IMR-90 (cell line): Measurements from ENCODE around the gene PHKB. TPM values are rescaled to one million over a fixed set of nuclear protein-coding genes. Genes with fewer than 3 reads are reported as not detected.

ENCODE experiments used
- ATAC-seq: fragments of 200-7000 bp; cut with Tn5 transposase; 2 replicates; pipeline ENCODE4 v1.9.1; 2020; ENCODE audit warnings: low read depth, mild to moderate bottlenecking, moderate library complexity
- BruUV-seq: library from RNA; stranded (reverse); fragments of 400-500 nt; replicated peaks from 2 replicates; lab custom pipeline; 2021; lab: Mats Ljungman, UMichigan
- CTCF ChIA-PET: fragments of 300-600 bp; formaldehyde crosslinking; extraction: SDS; loops from one replicate; lab custom pipeline; 2021; ENCODE audit warnings: antibody characterized with exemption; lab: Yijun Ruan, JAX
- POLR2A ChIA-PET: fragments of 300-600 bp; sonication (Branson Sonifier 250); formaldehyde crosslinking; loops from one replicate; lab custom pipeline; 2022; ENCODE audit warnings: antibody characterized with exemption; ENCODE audit not compliant: unreplicated experiment; lab: Charles Lee
- DNase-seq: peaks from one replicate; pipeline ENCODE4 v3.0.0; 2013
- H2AFZ ChIP-seq: replicated peaks from 2 replicates; pipeline ENCODE3; 2013; ENCODE audit warnings: low read length, mild to moderate bottlenecking; ENCODE audit not compliant: poor library complexity
- H2AK5ac ChIP-seq: 2 replicates; pipeline ENCODE4 v1.6.1; 2013; ENCODE audit warnings: low read depth, low read length, inconsistent platforms
- H2AK9ac ChIP-seq: replicated peaks from 2 replicates; pipeline ENCODE3; 2013; ENCODE audit warnings: mild to moderate bottlenecking, low read depth, low read length, moderate library complexity; ENCODE audit not compliant: poor library complexity
- H2BK120ac ChIP-seq: 2 replicates; pipeline ENCODE4 v1.6.1; 2013; ENCODE audit warnings: low read depth, low read length, inconsistent platforms
- H2BK15ac ChIP-seq: 3 replicates; pipeline ENCODE4 v1.6.1; 2013; ENCODE audit warnings: low read depth, low read length, inconsistent platforms
- H2BK20ac ChIP-seq: 2 replicates; pipeline ENCODE4 v1.6.1; 2013; ENCODE audit warnings: low read depth, mild to moderate bottlenecking, inconsistent platforms, low read length, moderate library complexity
- H2BK5ac ChIP-seq: 2 replicates; pipeline ENCODE4 v1.6.1; 2013; ENCODE audit warnings: mild to moderate bottlenecking, low read depth, low read length, inconsistent platforms; ENCODE audit not compliant: poor library complexity, severe bottlenecking
- H3K14ac ChIP-seq: replicated peaks from 2 replicates; pipeline ENCODE4 v1.6.1; 2013; ENCODE audit warnings: low read depth, low read length, inconsistent platforms
- H3K18ac ChIP-seq: 2 replicates; pipeline ENCODE4 v1.6.1; 2013; ENCODE audit warnings: low read depth, low read length, control low read depth
- H3K23ac ChIP-seq: 2 replicates; pipeline ENCODE4 v1.6.1; 2013; ENCODE audit warnings: low read depth, low read length, inconsistent platforms
- H3K27ac ChIP-seq: 2 replicates; pipeline ENCODE4 v1.5.1; 2013; ENCODE audit warnings: mild to moderate bottlenecking, control low read depth, low read length; ENCODE audit not compliant: insufficient read depth
- H3K27me3 ChIP-seq: 2 replicates; pipeline ENCODE4 v1.6.1; 2013; ENCODE audit warnings: low read length; ENCODE audit not compliant: control insufficient read depth, insufficient read depth
- H3K36me3 ChIP-seq: 2 replicates; pipeline ENCODE4 v1.6.1; 2013; ENCODE audit warnings: low read length, mixed read lengths; ENCODE audit not compliant: control insufficient read depth, insufficient read depth
- H3K4ac ChIP-seq: 2 replicates; pipeline ENCODE4 v1.6.1; 2013; ENCODE audit warnings: low read depth, low read length, inconsistent platforms
- H3K4me1 ChIP-seq: 2 replicates; pipeline ENCODE4 v1.6.1; 2013; ENCODE audit warnings: low read length, mixed read lengths; ENCODE audit not compliant: control insufficient read depth, insufficient read depth
- H3K4me2 ChIP-seq: 2 replicates; pipeline ENCODE4 v1.6.1; 2013; ENCODE audit warnings: low read depth, mild to moderate bottlenecking, control low read depth, low read length, moderate library complexity
- H3K4me3 ChIP-seq: 2 replicates; pipeline ENCODE4 v1.5.1; 2013; ENCODE audit warnings: low read depth, mild to moderate bottlenecking, control low read depth, low read length, moderate library complexity; ENCODE audit not compliant: insufficient read depth
- H3K56ac ChIP-seq: 2 replicates; pipeline ENCODE4 v1.6.1; 2013; ENCODE audit warnings: low read length, inconsistent platforms; ENCODE audit not compliant: insufficient read depth; ENCODE audit errors: extremely low read depth
- H3K79me1 ChIP-seq, 2 experiments: 2 replicates each; pipeline ENCODE4 v1.6.1; 2013; ENCODE audit warnings: low read length in 2 of 2, inconsistent platforms in 1 of 2, low read depth in 1 of 2
- H3K9ac ChIP-seq: 2 replicates; pipeline ENCODE4 v1.6.1; 2013; ENCODE audit warnings: low read depth, low read length, control low read depth
- H3K9me1 ChIP-seq: 2 replicates; pipeline ENCODE4 v1.6.1; 2013; ENCODE audit warnings: low read length, inconsistent platforms; ENCODE audit not compliant: insufficient read depth
- H3K9me3 ChIP-seq: 2 replicates; pipeline ENCODE4 v1.6.1; 2013; ENCODE audit warnings: low read length; ENCODE audit not compliant: control insufficient read depth, insufficient read depth
- H4K20me1 ChIP-seq: 2 replicates; pipeline ENCODE4 v1.6.1; 2013; ENCODE audit warnings: low read length, inconsistent platforms; ENCODE audit not compliant: insufficient read depth
- H4K5ac ChIP-seq: 2 replicates; pipeline ENCODE4 v1.6.1; 2013; ENCODE audit warnings: mild to moderate bottlenecking, low read depth, low read length, control low read depth
- H4K8ac ChIP-seq, 2 experiments: 2 replicates each; pipeline ENCODE4 v1.6.1; 2013; ENCODE audit warnings: low read depth in 2 of 2, low read length in 2 of 2, control low read depth in 1 of 2, inconsistent platforms in 1 of 2
- H4K91ac ChIP-seq: 2 replicates; pipeline ENCODE4 v1.6.1; 2013; ENCODE audit warnings: low read depth, low read length, inconsistent platforms; ENCODE audit not compliant: insufficient read depth
- CHD1 ChIP-seq: IDR thresholded peaks from 2 replicates; pipeline ENCODE4 v1.6.1; 2012; ENCODE audit warnings: low read depth, low read length, improper control_type of control experiment
- CTCF ChIP-seq: conservative IDR thresholded peaks from 2 replicates; pipeline ENCODE4 v1.5.1; 2012; ENCODE audit warnings: mild to moderate bottlenecking, low read depth, low read length, improper control_type of control experiment
- FOS ChIP-seq: fragments of 150-350 bp; IDR thresholded peaks from 2 replicates; pipeline ENCODE4 v1.6.1; 2016; ENCODE audit warnings: low read depth, low read length
- MAZ ChIP-seq: IDR thresholded peaks from 2 replicates; pipeline ENCODE4 v1.6.1; 2012; ENCODE audit warnings: low read depth, mild to moderate bottlenecking, low read length, improper control_type of control experiment, moderate library complexity, borderline replicate concordance
- RFX5 ChIP-seq: IDR thresholded peaks from 2 replicates; pipeline ENCODE4 v1.8.0; 2012; ENCODE audit warnings: low read depth, mild to moderate bottlenecking, low read length, moderate library complexity
- SMC3 ChIP-seq: fragments of 150-350 bp; IDR thresholded peaks from 2 replicates; pipeline ENCODE4 v1.6.1; 2016; ENCODE audit warnings: low read depth, mild to moderate bottlenecking, antibody characterized with exemption, low read length, moderate library complexity
- WGBS, 2 experiments: methylation state at CpG; one replicate each; pipeline versions ENCODE4 v1.1.5 to v1.1.7; 2013; ENCODE audit warnings: missing lambda C conversion rate in 2 of 2; ENCODE audit not compliant: insufficient read length in 1 of 2; ENCODE audit errors: extremely low coverage in 2 of 2; 5-methylcytosine and 5-hydroxymethylcytosine counted together
- dilution Hi-C: fragments of 300-500 bp; cut with HindIII; formaldehyde crosslinking; loops from one replicate; pipeline ENCODE4 v1.14.3; 2018; ENCODE audit warnings: low sequenced_read_pairs; ENCODE audit not compliant: unreplicated experiment
- in situ Hi-C: fragments of 300-500 bp; cut with MboI; formaldehyde crosslinking; loops from 3 replicates; pipeline ENCODE4 v1.14.3; 2019; ENCODE audit warnings: low sequenced_read_pairs, inconsistent platforms, mixed read lengths
- intact Hi-C: fragments of 100-400 bp; cut with micrococcal nuclease; formaldehyde crosslinking; loops from 2 replicates; pipeline ENCODE4 v1.10.0; 2022
- polyA plus RNA-seq, 3 experiments: library from polyadenylated mRNA; depleted of rRNA; stranded (reverse); fragments of >200 nt; gene quantifications; 2 replicates each; pipeline ENCODE4 v1.2.3, GENCODE V29; 2012; ENCODE audit warnings: low replicate concordance in 1 of 3
- total RNA-seq: library from RNA; depleted of rRNA; stranded (reverse); fragments of >200 nt; gene quantifications from 2 replicates; pipeline ENCODE4 v1.2.3, GENCODE V29; 2012

PHKB gene
- total and polyA plus RNA-seq, 2 of the 4 experiments (the other 2 are of a cell fraction): 24.2 to 58.6 TPM

- ChIA-PET POLR2A (no interaction called here), CTCF (no interaction called here)
- Histone ChIP-seq H3K27ac (no peak overlapping the region), H3K79me1 (0 out of 4 replicates have a peak, but pooled peaks cover 0 to 4% of the 10 kb centered on the region in 2 experiments), H3K14ac (no peak overlapping the region), H2AFZ (no peak overlapping the region), H3K23ac (no peak overlapping the region), H2BK5ac (no peak overlapping the region), H4K5ac (no peak overlapping the region), H3K18ac (no peak overlapping the region), H2BK20ac (no peak overlapping the region), H2BK120ac (no peak overlapping the region), H3K4me3 (no peak overlapping the region), H2BK15ac (no peak overlapping the region), H3K9me3 (no peaks in the 10 kb centered on the region), H3K9me1 (peaks cover 2% of the 10 kb centered on the region; the same call in 1 of the 2 replicates), H3K36me3 (peaks cover 2% of the 10 kb centered on the region; the same call in 1 of the 2 replicates), H3K4me1 (no peaks in the 10 kb centered on the region), H3K56ac (no peak overlapping the region), H2AK9ac (no peak overlapping the region), H3K4me2 (no peak overlapping the region), H3K4ac (no peak overlapping the region), H3K9ac (no peak overlapping the region), H4K20me1 (no peaks in the 10 kb centered on the region), H2AK5ac (no peak overlapping the region), H4K91ac (no peak overlapping the region), H4K8ac (no peak overlapping the region), H3K27me3 (no peaks in the 10 kb centered on the region)
- WGBS, 2 experiments: 92% methylated on average over 2 of the region's 4 CpGs; no CpG with 5 or more reads in 1 of the 2 experiments
- TF ChIP-seq SMC3 (no peak), RFX5 (no peak), FOS (no peak), CTCF (no peak), MAZ (no peak), CHD1 (no peak)
- dilution Hi-C loops: no loop called here
- DNase-seq (no peak), ATAC-seq (no peak)
- no TSS peak for BruUV-seq
- intact Hi-C loops: no loop called here
- in situ Hi-C loops: no loop called here
These were observed 123.5 kb downstream of the PHKB start for GRCh38 chr16:47584464-47585225.
